HepG2 (cell line): ENCODE data around the gene BMERB1. TPM values are rescaled to one million over a fixed set of nuclear protein-coding genes. Genes with fewer than 3 reads are reported as not detected.

Experiments
- ETV5 ChIP-seq: IDR thresholded peaks from 2 replicates; pipeline ENCODE4 v1.6.1; 2018; ENCODE audit warnings: missing biosample characterization, missing genetic modification reagents, inconsistent platforms, borderline replicate concordance
- GLI4 ChIP-seq: sonication (generic); formaldehyde crosslinking; IDR thresholded peaks from 2 replicates; pipeline ENCODE4 v1.5.1; 2020; ENCODE audit warnings: missing genetic modification reagents, mild to moderate bottlenecking, moderate library complexity, borderline replicate concordance
- HNF1A ChIP-seq, 2 experiments: sonication (generic) in 1 of 2; formaldehyde crosslinking in 1 of 2; IDR thresholded peaks; 2 replicates each; pipeline versions ENCODE4 v1.4.0 to v1.6.1; 2016 to 2020; ENCODE audit warnings: borderline replicate concordance in 1 of 2, low read depth in 1 of 2, mild to moderate bottlenecking in 1 of 2, missing genetic modification reagents in 1 of 2
- ISX ChIP-seq: sonication (generic); formaldehyde crosslinking; conservative IDR thresholded peaks from 2 replicates; pipeline ENCODE4 v1.5.0; 2020; ENCODE audit warnings: missing genetic modification reagents
- KDM6A ChIP-seq: IDR thresholded peaks from 2 replicates; pipeline ENCODE4 v1.6.1; 2016; ENCODE audit warnings: low read depth
- MAZ ChIP-seq, 2 experiments: sonication (generic) in 1 of 2; formaldehyde crosslinking in 1 of 2; IDR thresholded peaks; 2 replicates each; pipeline versions ENCODE4 v1.5.0 to v1.6.1; 2012 to 2020; ENCODE audit warnings: low read depth in 2 of 2, mild to moderate bottlenecking in 2 of 2, borderline replicate concordance in 1 of 2, improper control_type of control experiment in 1 of 2, low read length in 1 of 2, missing genetic modification reagents in 1 of 2, moderate library complexity in 1 of 2
- NAIF1 ChIP-seq: sonication (generic); formaldehyde crosslinking; IDR thresholded peaks from 2 replicates; pipeline ENCODE4 v1.5.0; 2020; ENCODE audit warnings: mild to moderate bottlenecking, missing genetic modification reagents, borderline replicate concordance
- NR2F2 ChIP-seq: IDR thresholded peaks from 2 replicates; pipeline ENCODE4 v1.6.1; 2012; ENCODE audit warnings: low read depth, inconsistent platforms, borderline replicate concordance
- POLR2AphosphoS5 ChIP-seq: IDR thresholded peaks from 2 replicates; pipeline ENCODE4 v1.6.1; 2012; ENCODE audit warnings: low read depth, low read length
- RXRA ChIP-seq: sonication (generic); formaldehyde crosslinking; IDR thresholded peaks from 2 replicates; pipeline ENCODE4 v1.5.1; 2020; ENCODE audit warnings: missing genetic modification reagents
- SRY ChIP-seq: sonication (generic); formaldehyde crosslinking; IDR thresholded peaks from 2 replicates; pipeline ENCODE4 v1.8.0; 2022; ENCODE audit warnings: mild to moderate bottlenecking, missing genetic modification reagents
- USF2 ChIP-seq, 2 experiments: sonication (generic) in 1 of 2; formaldehyde crosslinking in 1 of 2; IDR thresholded peaks; 2 replicates each; pipeline versions ENCODE4 v1.5.1 to v1.6.1; 2011 to 2020; ENCODE audit warnings: borderline replicate concordance in 1 of 2, low read depth in 1 of 2, low read length in 1 of 2, mild to moderate bottlenecking in 1 of 2, missing genetic modification reagents in 1 of 2, moderate library complexity in 1 of 2
- ZBTB33 ChIP-seq: sonication (generic); formaldehyde crosslinking; IDR thresholded peaks from 2 replicates; pipeline ENCODE4 v1.4.0; 2020; ENCODE audit warnings: missing genetic modification reagents
- ZKSCAN1 ChIP-seq: fragments of 150-350 bp; IDR thresholded peaks from 2 replicates; pipeline ENCODE4 v1.6.1; 2014; ENCODE audit warnings: low read length
- ZNF10 ChIP-seq: sonication (generic); formaldehyde crosslinking; IDR thresholded peaks from 2 replicates; pipeline ENCODE4 v1.4.0; 2020; ENCODE audit warnings: mild to moderate bottlenecking, low read depth, missing genetic modification reagents, borderline replicate concordance
- ZNF224 ChIP-seq: sonication (generic); formaldehyde crosslinking; IDR thresholded peaks from 2 replicates; pipeline ENCODE4 v1.5.0; 2020; ENCODE audit warnings: mild to moderate bottlenecking, missing genetic modification reagents
- ZNF33A ChIP-seq: sonication (generic); formaldehyde crosslinking; IDR thresholded peaks from 2 replicates; pipeline ENCODE4 v1.5.1; 2020; ENCODE audit warnings: missing genetic modification reagents, mild to moderate bottlenecking, moderate library complexity, borderline replicate concordance
- ZNF501 ChIP-seq: sonication (generic); formaldehyde crosslinking; IDR thresholded peaks from 2 replicates; pipeline ENCODE4 v1.5.1; 2020; ENCODE audit warnings: mild to moderate bottlenecking, moderate library complexity, missing genetic modification reagents
- ZNF792 ChIP-seq: IDR thresholded peaks from 2 replicates; pipeline ENCODE4 v1.6.1; 2016
- ZNF83 ChIP-seq: sonication (generic); formaldehyde crosslinking; IDR thresholded peaks from 2 replicates; pipeline ENCODE4 v1.4.0; 2020; ENCODE audit warnings: missing genetic modification reagents, mild to moderate bottlenecking, borderline replicate concordance
- ZSCAN30 ChIP-seq: sonication (generic); formaldehyde crosslinking; IDR thresholded peaks from 2 replicates; pipeline ENCODE4 v1.5.0; 2020; ENCODE audit warnings: mild to moderate bottlenecking, missing genetic modification reagents
- polyA plus RNA-seq, 8 experiments: library from polyadenylated mRNA; depleted of rRNA in 3 of 8; stranded (reverse) in 7 of 8; unstranded in 1 of 8; fragments of >200 nt; fragmentation: Illumina TruSeq in 4 of 8; extraction: Trizol in 4 of 8; gene quantifications; 2 replicates each; pipeline versions ENCODE4 v1.2.1 to v1.2.3, GENCODE V29; 2011 to 2016; ENCODE audit warnings: low read depth in 4 of 8, missing spikeins in 1 of 8, mixed read lengths in 1 of 8; ENCODE audit not compliant: insufficient read depth in 1 of 8
- total RNA-seq, 5 experiments: library from RNA; depleted of rRNA; stranded (reverse); fragments of >200 nt; fragmentation: Illumina TruSeq; extraction: Trizol; gene quantifications; 2 replicates each; pipeline ENCODE4 v1.2.3, GENCODE V29; 2016; ENCODE audit warnings: low read depth in 1 of 5

The BMERB1 gene
- total and polyA plus RNA-seq, 2 of the 13 experiments (the other 11 are each of a cell fraction or from before 2014, with no cell fraction given) = 1.4 TPM

- 0 out of 2 replicates have a peak, but pooled peaks have one; percentile 17 for TF ChIP-seq HNF1A (IDR thresholded peaks at IDR 0.05; ENCODE audit: low read depth)
- no peak; the same call in 1 of the 2 replicates for TF ChIP-seq HNF1A (CRISPR knock-in tag; IDR thresholded peaks at IDR 0.05; ENCODE audit: borderline replicate concordance)
- peak; percentile 79; the same call in 1 of the 2 replicates for TF ChIP-seq GLI4
- TF ChIP-seq USF2 (IDR thresholded peaks at IDR 0.05; ENCODE audit: low read depth, low read length) = no peak
- TF ChIP-seq USF2 (CRISPR knock-in tag; IDR thresholded peaks at IDR 0.05; ENCODE audit: borderline replicate concordance) = no peak
- TF ChIP-seq NR2F2 = no peak
- no peak for TF ChIP-seq ZSCAN30 (CRISPR knock-in tag)
- TF ChIP-seq RXRA (CRISPR knock-in tag) = peak; percentile 73; the same call in 1 of the 2 replicates
- peak; percentile 61; the same call in 1 of the 2 replicates for TF ChIP-seq KDM6A (CRISPR knock-in tag)
- TF ChIP-seq POLR2AphosphoS5 = no peak
- TF ChIP-seq NAIF1 (CRISPR knock-in tag) = no peak
- peak; percentile 51; the same call in 1 of the 2 replicates for TF ChIP-seq ZNF224
- TF ChIP-seq ISX (CRISPR knock-in tag) = no peak
- 0 out of 2 replicates have a peak, but pooled peaks have one; percentile 9 for TF ChIP-seq ZKSCAN1
- no peak for TF ChIP-seq ZNF83 (CRISPR knock-in tag)
- no peak for TF ChIP-seq ZNF33A (CRISPR knock-in tag)
- peak; percentile 87 for TF ChIP-seq ZNF792
- TF ChIP-seq ETV5 = peak; percentile 51; the same call in 1 of the 2 replicates
- no peak for TF ChIP-seq ZNF10 (CRISPR knock-in tag)
- TF ChIP-seq MAZ (IDR thresholded peaks at IDR 0.05; ENCODE audit: borderline replicate concordance, low read depth, low read length) = no peak
- no peak for TF ChIP-seq MAZ (CRISPR knock-in tag; IDR thresholded peaks at IDR 0.05; ENCODE audit: low read depth)
- peak; percentile 74; the same call in 1 of the 2 replicates for TF ChIP-seq ZBTB33 (CRISPR knock-in tag)
- TF ChIP-seq SRY = no peak
- TF ChIP-seq ZNF501 (CRISPR knock-in tag) = peak; percentile 85
Observed at GRCh38 chr16:15610369-15610871, 176.0 kb downstream of the BMERB1 start (continued).
